H1 (cell line): ENCODE data around the gene ARMH1. TPM values are rescaled to one million over a fixed set of nuclear protein-coding genes. Genes with fewer than 3 reads are reported as not detected.

ENCODE experiments used
- CTCF ChIA-PET: fragments of 300-600 bp; sonication (Branson Sonifier 250); formaldehyde crosslinking; loops from one replicate; lab custom pipeline; 2021; ENCODE audit not compliant: partially characterized antibody; lab: Charles Lee
- POLR2A ChIA-PET: fragments of 300-600 bp; sonication (Branson Sonifier 250); formaldehyde crosslinking; loops from one replicate; lab custom pipeline; 2021; ENCODE audit warnings: inconsistent platforms; ENCODE audit not compliant: partially characterized antibody; lab: Charles Lee
- DNase-seq, 2 experiments: peaks; one replicate each; pipeline versions ENCODE4 v3.0.0 to v3.0.0-alpha.2; 2010 to 2022; ENCODE audit warnings: low spot score in 2 of 2, low read depth in 1 of 2, mixed read lengths in 1 of 2
- FAIRE-seq: peaks from 2 replicates; lab custom pipeline; 2011; peaks lifted over from hg19 to GRCh38; lab: Jason Lieb, UNC
- H2AFZ ChIP-seq: 2 replicates; pipeline ENCODE4 v1.8.1; 2012; ENCODE audit warnings: low read length, inconsistent platforms
- H2AK5ac ChIP-seq: 2 replicates; pipeline ENCODE4 v1.6.1; 2013; ENCODE audit warnings: low read depth, low read length
- H2BK120ac ChIP-seq: replicated peaks from 2 replicates; pipeline ENCODE3; 2013; ENCODE audit warnings: low read depth, low read length, inconsistent platforms
- H2BK12ac ChIP-seq: 2 replicates; pipeline ENCODE4 v1.6.1; 2013; ENCODE audit warnings: low read depth, low read length
- H2BK15ac ChIP-seq: 2 replicates; pipeline ENCODE4 v1.6.1; 2013; ENCODE audit warnings: low read length
- H2BK20ac ChIP-seq: 2 replicates; pipeline ENCODE4 v1.6.1; 2013; ENCODE audit warnings: low read length
- H2BK5ac ChIP-seq: 2 replicates; pipeline ENCODE4 v1.6.1; 2013; ENCODE audit warnings: low read depth, low read length
- H3K14ac ChIP-seq: 2 replicates; pipeline ENCODE4 v1.6.1; 2013; ENCODE audit warnings: inconsistent platforms; ENCODE audit not compliant: insufficient read length
- H3K18ac ChIP-seq: 2 replicates; pipeline ENCODE4 v1.6.1; 2013; ENCODE audit warnings: low read length; ENCODE audit errors: extremely low read depth
- H3K23ac ChIP-seq: 2 replicates; pipeline ENCODE4 v1.6.1; 2013; ENCODE audit warnings: inconsistent platforms; ENCODE audit not compliant: insufficient read length
- H3K23me2 ChIP-seq: 2 replicates; pipeline ENCODE4 v1.6.1; 2013; ENCODE audit warnings: low read depth, low read length
- H3K27ac ChIP-seq: 2 replicates; pipeline ENCODE4 v1.6.1; 2011; ENCODE audit warnings: low read depth, low read length, inconsistent platforms
- H3K27me3 ChIP-seq, 4 experiments: replicated peaks in 1 of 4; 1 replicate in 1 of 4; 2 replicates in 3 of 4; pipeline versions ENCODE4 v1.6.1 to v1.8.1; 2011 to 2013; ENCODE audit warnings: low read length in 3 of 4, mild to moderate bottlenecking in 3 of 4, inconsistent platforms in 2 of 4, mixed read lengths in 2 of 4, moderate library complexity in 1 of 4; ENCODE audit not compliant: control insufficient read depth in 3 of 4, insufficient read depth in 3 of 4; ENCODE audit errors: extremely low read depth in 1 of 4
- H3K36me3 ChIP-seq, 4 experiments: 2 replicates each; pipeline versions ENCODE4 v1.6.1 to v1.8.1; 2011 to 2013; ENCODE audit warnings: mild to moderate bottlenecking in 4 of 4, low read length in 3 of 4, moderate library complexity in 2 of 4, control low read depth in 1 of 4, inconsistent platforms in 1 of 4; ENCODE audit not compliant: insufficient read depth in 4 of 4, control insufficient read depth in 2 of 4
- H3K4ac ChIP-seq: replicated peaks from 2 replicates; pipeline ENCODE3; 2013; ENCODE audit warnings: low read length, low read depth, mixed read lengths, inconsistent platforms; ENCODE audit not compliant: insufficient read length
- H3K4me1 ChIP-seq, 4 experiments: replicated peaks in 1 of 4; 1 replicate in 1 of 4; 2 replicates in 3 of 4; pipeline versions ENCODE4 v1.6.1 to v1.8.1; 2011 to 2013; ENCODE audit warnings: low read length in 3 of 4, inconsistent platforms in 2 of 4, mixed read lengths in 1 of 4; ENCODE audit not compliant: insufficient read depth in 4 of 4, control insufficient read depth in 3 of 4
- H3K4me2 ChIP-seq, 2 experiments: 2 replicates each; pipeline versions ENCODE4 v1.6.1 to v1.8.1; 2011 to 2013; ENCODE audit warnings: low read depth in 2 of 2, low read length in 2 of 2, control low read depth in 1 of 2, inconsistent platforms in 1 of 2, mild to moderate bottlenecking in 1 of 2; ENCODE audit not compliant: insufficient read depth in 1 of 2
- H3K4me3 ChIP-seq, 4 experiments: fragments of 200-600, 300-600 bp in 1 of 4; sonication (generic), shearing (Covaris generic), sonication (Bioruptor Twin) in 1 of 4; 2 replicates each; pipeline versions ENCODE4 v1.5.1 to v1.8.1; 2011 to 2016; ENCODE audit warnings: low read length in 4 of 4, low read depth in 3 of 4, control low read depth in 2 of 4, inconsistent platforms in 2 of 4, mild to moderate bottlenecking in 2 of 4, mixed read lengths in 1 of 4, moderate library complexity in 1 of 4; ENCODE audit not compliant: insufficient read depth in 2 of 4; ENCODE audit errors: extremely low read depth in 1 of 4
- H3K56ac ChIP-seq: replicated peaks from 2 replicates; pipeline ENCODE3; 2013; ENCODE audit warnings: low read depth, mild to moderate bottlenecking, mixed read lengths, low read length, inconsistent platforms; ENCODE audit not compliant: insufficient read length
- H3K79me1 ChIP-seq: 2 replicates; pipeline ENCODE4 v1.6.1; 2013; ENCODE audit warnings: low read depth, low read length, control low read depth
- H3K79me2 ChIP-seq, 2 experiments: 2 replicates each; pipeline versions ENCODE4 v1.6.1 to v1.8.1; 2012 to 2013; ENCODE audit warnings: low read length in 2 of 2, mild to moderate bottlenecking in 2 of 2, inconsistent platforms in 1 of 2; ENCODE audit not compliant: insufficient read depth in 2 of 2, control insufficient read depth in 1 of 2
- H3K9ac ChIP-seq, 4 experiments: replicated peaks in 1 of 4; 1 replicate in 1 of 4; 2 replicates in 3 of 4; pipeline versions ENCODE4 v1.6.1 to v1.8.1; 2011 to 2013; ENCODE audit warnings: low read depth in 3 of 4, low read length in 3 of 4, control low read depth in 2 of 4, mild to moderate bottlenecking in 2 of 4, moderate library complexity in 2 of 4, inconsistent platforms in 1 of 4; ENCODE audit errors: extremely low read depth in 1 of 4
- H3K9me3 ChIP-seq, 2 experiments: 2 replicates each; pipeline versions ENCODE4 v1.6.1 to v1.8.1; 2012 to 2013; ENCODE audit warnings: mild to moderate bottlenecking in 2 of 2, moderate library complexity in 2 of 2, control low read depth in 1 of 2, inconsistent platforms in 1 of 2, low read depth in 1 of 2, low read length in 1 of 2, mixed read lengths in 1 of 2; ENCODE audit not compliant: insufficient read depth in 2 of 2
- H4K20me1 ChIP-seq, 2 experiments: replicated peaks in 1 of 2; 2 replicates each; pipeline versions ENCODE3 to v1.8.1; 2011 to 2013; ENCODE audit warnings: inconsistent platforms in 2 of 2, low read length in 2 of 2, mild to moderate bottlenecking in 1 of 2; ENCODE audit not compliant: insufficient read depth in 2 of 2, control insufficient read depth in 1 of 2
- H4K5ac ChIP-seq: 2 replicates; pipeline ENCODE4 v1.6.1; 2013; ENCODE audit warnings: low read length, low read depth, mixed read lengths, inconsistent platforms; ENCODE audit not compliant: insufficient read length
- H4K8ac ChIP-seq: 2 replicates; pipeline ENCODE4 v1.8.0; 2013; ENCODE audit warnings: mild to moderate bottlenecking, moderate library complexity, low read length, inconsistent platforms; ENCODE audit not compliant: insufficient read depth; ENCODE audit errors: extremely low read depth
- H4K91ac ChIP-seq: replicated peaks from 2 replicates; pipeline ENCODE3; 2013; ENCODE audit warnings: low read length, mixed read lengths, inconsistent platforms; ENCODE audit not compliant: insufficient read length
- CEBPB ChIP-seq: IDR thresholded peaks from 2 replicates; pipeline ENCODE4 v1.6.1; 2012; ENCODE audit warnings: low read depth, low read length
- CTBP2 ChIP-seq: IDR thresholded peaks from 2 replicates; pipeline ENCODE4 v1.7.0; 2011; ENCODE audit warnings: borderline replicate concordance, mild to moderate bottlenecking, moderate library complexity, mixed read lengths, low read length; ENCODE audit not compliant: insufficient read depth, insufficient read length
- E2F6 ChIP-seq: IDR thresholded peaks from 2 replicates; pipeline ENCODE4 v1.6.1; 2012; ENCODE audit warnings: inconsistent platforms
- HDAC2 ChIP-seq, 2 experiments: fragments of 300-600 bp in 1 of 2; sonication (generic) in 1 of 2; IDR thresholded peaks; 2 replicates each; pipeline ENCODE4 v1.6.1; 2011 to 2012; ENCODE audit warnings: low read depth in 2 of 2, low read length in 2 of 2, mild to moderate bottlenecking in 2 of 2, moderate library complexity in 2 of 2, borderline replicate concordance in 1 of 2, inconsistent platforms in 1 of 2
- JUND ChIP-seq: IDR thresholded peaks from 2 replicates; pipeline ENCODE4 v1.6.1; 2011; ENCODE audit warnings: mild to moderate bottlenecking, improper control_type of control experiment, low read length
- POU5F1 ChIP-seq: IDR thresholded peaks from 2 replicates; pipeline ENCODE4 v1.6.1; 2011; ENCODE audit warnings: low read depth, mild to moderate bottlenecking, low read length, moderate library complexity
- SIN3A ChIP-seq, 2 experiments: IDR thresholded peaks in 1 of 2; conservative IDR thresholded peaks in 1 of 2; 2 replicates each; pipeline ENCODE4 v1.6.1; 2011 to 2012; ENCODE audit warnings: low read length in 2 of 2, improper control_type of control experiment in 1 of 2, low read depth in 1 of 2, mild to moderate bottlenecking in 1 of 2
- TAF1 ChIP-seq: IDR thresholded peaks from 2 replicates; pipeline ENCODE4 v1.6.1; 2011; ENCODE audit warnings: mild to moderate bottlenecking, low read depth, low read length
- TBP ChIP-seq: IDR thresholded peaks from 2 replicates; pipeline ENCODE4 v1.6.1; 2011; ENCODE audit warnings: low read depth, low read length, improper control_type of control experiment
- TCF12 ChIP-seq: IDR thresholded peaks from 2 replicates; pipeline ENCODE4 v1.6.1; 2011; ENCODE audit warnings: low read depth, mild to moderate bottlenecking, low read length
- WGBS, 2 experiments: shearing (Covaris generic) in 1 of 2; methylation state at CpG; one replicate each; pipeline versions ENCODE4 v1.1.6 to v1.1.7; 2013 to 2015; ENCODE audit warnings: low lambda C conversion rate in 2 of 2, mixed read lengths in 2 of 2, inconsistent platforms in 1 of 2, low coverage in 1 of 2, missing lambda C conversion rate in 1 of 2; ENCODE audit not compliant: insufficient replicate concordance in 2 of 2, insufficient coverage in 1 of 2, insufficient read length in 1 of 2; ENCODE audit errors: extremely low coverage in 1 of 2, missing lambda C conversion rate in 1 of 2; 5-methylcytosine and 5-hydroxymethylcytosine counted together
- polyA plus RNA-seq, 7 experiments: library from polyadenylated mRNA; depleted of rRNA in 3 of 7; stranded (reverse) in 5 of 7; unstranded in 2 of 7; fragments of >200 nt in 5 of 7; fragments of 200-250 nt in 2 of 7; gene quantifications; 1 replicate in 5 of 7; 2 replicates in 1 of 7; 4 replicates in 1 of 7; pipeline versions ENCODE4 v1.2.1 to v1.2.3, GENCODE V29; 2011 to 2013; ENCODE audit warnings: missing spikeins in 2 of 7, mixed read lengths in 2 of 7
- total RNA-seq: library from RNA; stranded (reverse); fragmentation: NEBNext Ultra II Directional; extraction: Animal tissue kit (Norgen Biotek cat#: 25700); gene quantifications from 2 replicates; pipeline ENCODE4 v1.2.1, GENCODE V29; 2021

Gene ARMH1
- total and polyA plus RNA-seq, 2 of the 8 experiments (the other 6 are each of a cell fraction or from before 2014, with no cell fraction given): 0.82 to 0.85 TPM

- Histone ChIP-seq H3K23ac (no peak overlapping the region), H3K79me1 (no peaks in the 10 kb centered on the region), H3K23me2 (no peaks in the 10 kb centered on the region), H3K18ac (no peak overlapping the region), H3K4me3 (no peak overlapping the region), H3K27ac (no peak overlapping the region), H2BK120ac (no peak overlapping the region), H3K9me3 (no peaks in the 10 kb centered on the region), H3K4me2 (no peak overlapping the region), H2BK20ac (no peak overlapping the region), H4K5ac (no peak overlapping the region), H3K14ac (no peak overlapping the region), H3K56ac (no peak overlapping the region), H3K36me3 (no peaks in the 10 kb centered on the region), H3K9ac (no peak overlapping the region), H2BK15ac (no peak overlapping the region), H2AFZ (no peak overlapping the region), H3K27me3 (no peaks in the 10 kb centered on the region), H2BK12ac (no peak overlapping the region), H2AK5ac (no peak overlapping the region), H4K8ac (no peak overlapping the region), H3K79me2 (no peaks in the 10 kb centered on the region), H2BK5ac (no peak overlapping the region), H4K20me1 (no peaks in the 10 kb centered on the region), H3K4me1 (no peaks in the 10 kb centered on the region), H4K91ac (no peak overlapping the region), H3K4ac (no peak overlapping the region)
- CTCF ChIA-PET: interaction anchor here (1.2 to 3.6 kb wide), 2 partner anchors 13 to 695 kb away, joined by 4 to 25 read pairs; no protein-coding TSS in a partner anchor
- DNase-seq (no peak), FAIRE-seq (no peak)
- 83% methylated on average over 1 of the region's 1 CpG; no CpG with 5 or more reads in 1 of the 2 experiments for WGBS, 2 experiments
- POLR2A ChIA-PET: interaction anchor here (0.9 kb wide), 1 partner anchor 30 kb away, joined by 3 read pairs; no protein-coding TSS in a partner anchor
- TF ChIP-seq TCF12 (no peak), TBP (no peak), POU5F1 (no peak), TAF1 (no peak), HDAC2 (IDR thresholded peaks at IDR 0.05; ENCODE audit: borderline replicate concordance in 1 of 2, low read depth in 2 of 2, low read length in 2 of 2) (no peak), CTBP2 (no peak), SIN3A (conservative IDR thresholded peaks at IDR 0.05 in 1 of 2, IDR thresholded peaks at IDR 0.05 in 1 of 2; ENCODE audit: low read depth in 1 of 2, low read length in 2 of 2) (no peak), E2F6 (no peak), JUND (no peak), CEBPB (no peak)
Measured at GRCh38 chr1:44700573-44700972, 26.1 kb downstream of the ARMH1 start.
